WI38 (cell line): ENCODE measurements around the gene OXCT1.
"Not testable (repeated sequence)": the region's sequence is repeated elsewhere in the genome, so short reads cannot be mapped to it uniquely, and the experiment has no call there.

Experiments used
- H3K4me3 ChIP-seq: 2 replicates; pipeline ENCODE4 v1.5.1; 2011; ENCODE audit warnings: low read depth, mild to moderate bottlenecking, control low read depth, low read length
- CTCF ChIP-seq: IDR thresholded peaks from 2 replicates; pipeline ENCODE4 v1.5.1; 2012; ENCODE audit warnings: low read depth, mild to moderate bottlenecking, control low read depth, low read length

The OXCT1 gene

GRCh38 chr5:41728281-41728680 is 141.9 kb downstream of the OXCT1 start:
- H3K4me3 ChIP-seq = no peak overlapping the region
- TF ChIP-seq CTCF = no peak

- no peak for TF ChIP-seq CTCF
These were observed 147.8 kb downstream of the OXCT1 start for GRCh38 chr5:41722359-41722950.

GRCh38 chr5:41721516-41721915 is 148.7 kb downstream of the OXCT1 start:
- H3K4me3 ChIP-seq = no peak overlapping the region
- TF ChIP-seq CTCF = no peak

More at GRCh38 chr5:41722359-41722950, 147.8 kb downstream of the OXCT1 start:
- H3K4me3 ChIP-seq = no peak overlapping the region

- no peak overlapping the region for H3K4me3 ChIP-seq
- TF ChIP-seq CTCF = no peak
These were observed 153.8 kb downstream of the OXCT1 start for GRCh38 chr5:41716382-41716781.

GRCh38 chr5:41714446-41714845 is 155.8 kb downstream of the OXCT1 start:
- not testable (repeated sequence) for H3K4me3 ChIP-seq

GRCh38 chr5:41708604-41708940 is 161.7 kb downstream of the OXCT1 start:
- H3K4me3 ChIP-seq = no peak overlapping the region
- no peak for TF ChIP-seq CTCF

- no peak overlapping the region for H3K4me3 ChIP-seq
- TF ChIP-seq CTCF = peak; percentile 27
These were observed 162.2 kb downstream of the OXCT1 start for GRCh38 chr5:41707853-41708603.
